Heart left ventricle (tissue), 13 donors: ENCODE results near the gene EYS.

Experiments used
- POLR2A ChIP-seq, 2 donors: fragments of 450-650 bp; IDR thresholded peaks; one replicate each; pipeline ENCODE4 v1.6.1; 2017; ENCODE audit warnings: antibody characterized with exemption in 2 of 2, mild to moderate bottlenecking in 2 of 2, moderate library complexity in 2 of 2
- TF ChIP-seq, protein P1 (sequence below), 12 donors: fragments of 200-600 bp; sonication (generic) in 4 of 12; IDR thresholded peaks; one replicate each; pipeline versions ENCODE4 v1.5.0 to v1.8.0; 2018 to 2022; ENCODE audit warnings: antibody characterized with exemption in 12 of 12, mild to moderate bottlenecking in 5 of 12
- donor health status: ischemic (EF 13 %, LVEDD 7.1; RV severe dilation, severe dysfunction).
- donor health status: DM: no; HTN: yes; CAD: no.
- donor health status: DM: no; HTN: no; CAD: no.
- donor health status: ischemic (EF 25% LVEDD 6.9; RV normal size, moderate dysfunction).
- donor health status: ischemic (EF 25% LVEDD 5.7; RV mildly dilated, moderate dysfunction).
- donor health status: ischemic (EF 35%, LVEDD 5.7; RV mildly dilated, moderate dysfunction).
- donor health status: nonischemic (EF 11% LVEDD 7.7; RV severe dilation, severe dysfunction).
- donor health status: DM: yes; HTN: yes; CAD: no.
- donor health status: PGD.
- donor health status: ischemic (EF 29% LVEDD 5.4; RV normal size, mild dysfunction).
- donor health status: nonischemic (EF 23%, LVEDD 6.1; RV moderate dilation, normal function).

DNA sequence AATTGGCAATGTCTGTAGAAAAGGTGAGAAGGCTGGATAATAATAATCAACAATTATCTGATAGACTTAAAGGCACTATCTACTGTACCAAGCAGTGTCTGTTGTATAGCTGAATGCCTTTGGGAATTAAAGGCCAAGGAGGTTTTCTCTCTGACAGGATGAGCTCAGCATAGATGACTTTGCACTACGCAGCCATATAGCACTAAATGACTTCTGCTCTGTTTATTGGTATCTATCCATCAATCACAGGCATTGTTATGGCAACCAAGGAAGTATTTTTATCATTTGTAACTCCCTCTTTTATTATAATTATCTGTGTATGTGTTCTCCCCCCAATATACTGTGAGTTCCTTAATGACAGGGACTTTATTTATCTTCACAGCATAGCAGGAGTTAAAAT is 1417.1 kb downstream of the EYS start:
- TF ChIP-seq, protein P1, sequence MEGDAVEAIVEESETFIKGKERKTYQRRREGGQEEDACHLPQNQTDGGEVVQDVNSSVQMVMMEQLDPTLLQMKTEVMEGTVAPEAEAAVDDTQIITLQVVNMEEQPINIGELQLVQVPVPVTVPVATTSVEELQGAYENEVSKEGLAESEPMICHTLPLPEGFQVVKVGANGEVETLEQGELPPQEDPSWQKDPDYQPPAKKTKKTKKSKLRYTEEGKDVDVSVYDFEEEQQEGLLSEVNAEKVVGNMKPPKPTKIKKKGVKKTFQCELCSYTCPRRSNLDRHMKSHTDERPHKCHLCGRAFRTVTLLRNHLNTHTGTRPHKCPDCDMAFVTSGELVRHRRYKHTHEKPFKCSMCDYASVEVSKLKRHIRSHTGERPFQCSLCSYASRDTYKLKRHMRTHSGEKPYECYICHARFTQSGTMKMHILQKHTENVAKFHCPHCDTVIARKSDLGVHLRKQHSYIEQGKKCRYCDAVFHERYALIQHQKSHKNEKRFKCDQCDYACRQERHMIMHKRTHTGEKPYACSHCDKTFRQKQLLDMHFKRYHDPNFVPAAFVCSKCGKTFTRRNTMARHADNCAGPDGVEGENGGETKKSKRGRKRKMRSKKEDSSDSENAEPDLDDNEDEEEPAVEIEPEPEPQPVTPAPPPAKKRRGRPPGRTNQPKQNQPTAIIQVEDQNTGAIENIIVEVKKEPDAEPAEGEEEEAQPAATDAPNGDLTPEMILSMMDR (IDR thresholded peaks at IDR 0.05) = no peak
- no peak for TF ChIP-seq POLR2A (IDR thresholded peaks at IDR 0.05)
